Posterior cingulate gyrus (tissue), 11 donors: Measurements from ENCODE around the gene ARHGAP25.

Source experiments
- DNase-seq, 10 donors: peaks; one replicate each; pipeline versions ENCODE4 v3.0.0 to v3.0.0-alpha.2; 2020 to 2021; ENCODE audit warnings: mixed read lengths in 3 of 10
- intact Hi-C: fragments of 100-400 bp; cut with DNase I; formaldehyde crosslinking; loops from one replicate; pipeline ENCODE4 v1.15.1; 2023

Gene ARHGAP25

DNA sequence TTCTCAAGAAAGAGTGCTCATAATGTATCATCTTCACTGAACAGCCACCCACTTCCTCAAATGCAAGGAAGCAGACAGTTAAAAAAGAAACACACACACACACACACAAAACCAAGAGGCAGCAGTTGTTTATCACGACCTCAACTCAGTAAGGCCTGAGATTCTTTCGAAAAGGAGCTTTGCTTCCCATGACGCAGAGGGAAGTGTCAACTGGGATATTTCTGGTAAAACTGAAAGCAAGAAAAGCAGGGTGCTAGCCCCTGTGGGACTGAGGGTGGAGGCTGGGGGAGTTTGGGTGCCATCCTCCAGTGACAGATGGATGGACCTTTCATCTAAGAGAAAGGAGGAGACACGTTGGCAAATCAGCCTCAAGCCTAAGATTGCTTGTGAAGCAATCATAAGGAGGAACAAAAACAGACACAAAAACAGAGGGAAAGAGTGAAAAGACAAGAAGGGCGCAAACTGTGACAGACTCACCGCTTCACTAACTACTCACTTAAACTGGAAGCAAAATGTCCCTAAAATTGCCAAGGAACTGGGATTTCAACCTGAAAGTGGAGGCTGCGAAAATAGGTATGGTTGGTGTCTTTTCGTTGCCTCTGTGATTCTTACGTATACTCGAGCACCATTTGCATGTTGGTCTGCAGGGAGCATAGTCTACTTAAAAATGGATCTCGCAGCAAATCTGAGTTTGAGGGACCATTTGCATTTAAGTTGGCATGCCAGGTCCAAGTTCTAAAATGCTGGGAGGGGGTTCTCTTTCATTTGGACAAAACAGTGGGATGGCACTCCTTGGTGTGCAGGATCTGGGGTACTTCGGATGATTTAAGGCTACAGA is at the start of gene ARHGAP25:
Gene ARHGAP25 (plus strand): TSS at position 124 of the 838 bp plus-strand sequence. CDS start 389 bp downstream, at position 513.
- peak in 2 of 10 donors; percentile 8 to 10 for DNase-seq
- intact Hi-C loops: no loop called here

DNA sequence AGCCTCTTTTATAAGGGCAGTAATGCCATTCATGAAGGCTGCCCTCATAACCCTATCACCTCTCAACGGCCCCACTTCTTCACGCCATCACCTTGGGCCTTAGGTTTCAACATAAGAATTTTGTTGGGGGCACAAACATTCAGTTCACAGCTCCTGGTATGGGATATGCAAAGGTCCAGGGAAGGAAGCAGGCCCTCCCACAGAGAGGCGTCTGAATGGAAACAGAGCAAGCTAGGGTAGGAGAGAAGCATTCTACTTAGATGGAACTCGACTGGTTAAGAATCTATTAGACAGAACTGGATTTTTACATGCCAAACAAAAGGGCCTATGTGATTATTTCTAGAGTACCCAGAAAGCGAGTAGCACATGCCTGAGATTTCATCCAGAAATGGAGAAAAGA is 48.4 kb upstream of the ARHGAP25 start:
- intact Hi-C loops: no loop called here
- no peak for DNase-seq

DNA sequence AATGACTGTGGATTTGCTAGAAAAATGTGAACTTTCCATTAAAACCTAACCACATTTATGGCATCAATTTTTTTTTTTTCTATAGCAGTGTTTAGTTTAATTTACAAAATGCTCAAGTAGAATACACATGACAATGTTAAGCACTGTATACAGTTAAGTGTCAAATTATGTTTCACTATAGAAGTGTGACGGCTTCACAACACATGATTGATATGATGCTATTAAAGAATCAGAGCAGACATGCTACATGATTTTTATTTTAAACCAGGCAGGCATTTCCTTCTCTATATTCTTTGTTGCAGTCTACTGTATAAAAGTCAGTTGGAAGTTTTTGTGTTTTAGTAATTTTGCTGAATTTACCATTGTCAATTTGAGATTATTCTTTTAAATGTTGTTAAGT is 47.6 kb upstream of the ARHGAP25 start:
- intact Hi-C loops: no loop called here
- DNase-seq: no peak

DNA sequence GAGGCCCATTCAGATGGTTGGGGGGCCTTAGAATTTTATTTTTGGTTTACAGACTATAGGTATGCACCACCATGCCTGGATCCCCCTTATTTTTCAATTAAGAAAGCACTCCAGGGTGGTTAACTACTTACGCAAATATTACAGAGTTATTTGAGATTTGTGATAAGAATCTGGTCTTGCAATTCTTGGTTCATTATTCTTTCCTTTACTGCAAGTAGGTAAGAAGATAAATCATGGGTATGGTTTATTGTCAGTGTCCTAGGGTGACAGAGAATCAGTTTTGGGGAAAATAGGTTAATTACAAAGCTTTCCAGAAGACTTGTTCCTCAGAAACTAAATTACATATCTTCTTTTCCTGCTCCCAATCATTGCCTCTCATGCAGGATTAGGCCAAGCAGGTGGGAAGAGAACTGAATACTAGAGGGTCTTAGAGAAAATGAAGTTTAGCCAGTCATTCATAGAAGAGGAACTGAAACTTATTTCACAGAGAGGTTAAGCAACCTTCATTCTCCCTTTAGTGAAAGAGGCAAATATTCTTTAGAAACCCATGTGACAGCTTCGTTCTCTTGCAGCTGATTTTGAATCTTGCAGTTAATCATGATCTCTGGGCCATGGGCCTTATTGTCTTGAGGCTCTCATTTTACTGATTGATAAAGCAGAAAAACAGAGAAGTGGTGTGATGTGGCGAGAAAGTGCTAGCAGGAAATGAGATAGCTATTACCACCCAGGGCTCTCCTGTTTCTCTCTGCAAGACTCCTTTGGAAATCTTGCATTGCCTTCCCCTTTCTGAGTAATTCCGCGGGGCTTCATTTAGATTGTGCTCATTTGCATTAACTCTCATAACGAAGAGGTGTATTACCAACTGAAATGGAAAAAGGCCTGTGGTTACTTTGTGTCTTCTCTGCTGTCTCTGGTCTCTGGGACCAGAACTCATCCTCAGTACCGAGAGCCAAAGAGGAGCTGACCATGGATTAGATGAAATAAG is 44.8 kb upstream of the ARHGAP25 start:
- intact Hi-C loops: no loop called here

GRCh38 chr2:68690851-68691250 is 43.8 kb upstream of the ARHGAP25 start:
- intact Hi-C loops: no loop called here
- DNase-seq: no peak

More for the DNA sequence above, 44.8 kb upstream of the ARHGAP25 start:
- DNase-seq: no peak

- intact Hi-C loops: no loop called here
- no peak for DNase-seq
These were observed 42.1 kb upstream of the ARHGAP25 start for GRCh38 chr2:68692511-68692910.

GRCh38 chr2:68693951-68694350 is 40.7 kb upstream of the ARHGAP25 start:
- intact Hi-C loops: no loop called here
- DNase-seq: no peak

GRCh38 chr2:68695971-68696370 is 38.6 kb upstream of the ARHGAP25 start:
- no peak for DNase-seq
- intact Hi-C loops: no loop called here

- no peak for DNase-seq
- intact Hi-C loops: no loop called here
These were observed 38.1 kb upstream of the ARHGAP25 start for GRCh38 chr2:68696554-68696953.

DNA sequence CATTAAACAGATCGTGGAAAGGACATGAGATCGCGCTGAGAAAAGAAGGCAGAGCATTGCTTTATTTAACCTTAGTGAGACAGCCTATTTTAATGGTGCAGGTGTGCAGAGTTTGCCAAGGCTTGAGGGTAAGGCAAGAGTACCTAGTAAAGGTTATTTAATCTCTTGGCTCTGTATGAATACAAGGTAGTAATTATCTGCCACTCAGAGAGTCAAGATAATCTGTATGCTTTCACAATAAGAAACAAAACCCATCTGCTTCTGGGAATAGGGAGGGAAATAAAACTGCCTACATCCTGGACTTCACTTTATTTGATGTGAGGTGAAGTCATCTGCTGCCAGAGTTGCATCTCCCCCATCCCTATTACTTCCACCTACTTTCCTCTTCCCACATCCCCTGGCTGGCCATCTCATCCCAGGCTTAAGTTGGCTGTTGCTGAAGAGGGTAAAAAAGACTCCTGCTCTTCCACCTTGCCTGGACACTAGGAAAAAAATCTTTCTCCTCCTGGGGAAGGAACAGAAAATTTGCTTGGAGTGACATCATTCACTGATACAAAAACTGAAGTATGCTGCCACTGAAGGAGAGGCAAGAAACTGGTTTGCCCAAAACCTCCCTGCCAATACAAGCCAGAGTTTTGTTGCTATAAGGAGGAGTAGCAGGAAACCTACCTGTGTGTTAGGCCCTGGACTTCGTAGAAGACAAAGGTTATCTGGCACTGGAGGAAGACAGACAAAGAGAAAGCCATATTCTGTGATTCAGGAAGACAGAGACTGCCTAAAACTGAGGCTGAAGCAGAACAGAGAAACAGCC is 35.8 kb upstream of the ARHGAP25 start:
- intact Hi-C loops: no loop called here
- DNase-seq: no peak

GRCh38 chr2:68700560-68700959 is 34.1 kb upstream of the ARHGAP25 start:
- intact Hi-C loops: no loop called here
- DNase-seq: no peak

- DNase-seq: no peak
- intact Hi-C loops: loop anchor here (5.0 kb wide), 2 partner anchors 206 to 221 kb away; no protein-coding TSS in a partner anchor
These were observed 28.0 kb upstream of the ARHGAP25 start for GRCh38 chr2:68706637-68707036.

- no peak for DNase-seq
- intact Hi-C loops: loop anchor here (5.0 kb wide), 2 partner anchors 204 to 219 kb away; no protein-coding TSS in a partner anchor
These were observed 26.0 kb upstream of the ARHGAP25 start for GRCh38 chr2:68708629-68709028.

DNA sequence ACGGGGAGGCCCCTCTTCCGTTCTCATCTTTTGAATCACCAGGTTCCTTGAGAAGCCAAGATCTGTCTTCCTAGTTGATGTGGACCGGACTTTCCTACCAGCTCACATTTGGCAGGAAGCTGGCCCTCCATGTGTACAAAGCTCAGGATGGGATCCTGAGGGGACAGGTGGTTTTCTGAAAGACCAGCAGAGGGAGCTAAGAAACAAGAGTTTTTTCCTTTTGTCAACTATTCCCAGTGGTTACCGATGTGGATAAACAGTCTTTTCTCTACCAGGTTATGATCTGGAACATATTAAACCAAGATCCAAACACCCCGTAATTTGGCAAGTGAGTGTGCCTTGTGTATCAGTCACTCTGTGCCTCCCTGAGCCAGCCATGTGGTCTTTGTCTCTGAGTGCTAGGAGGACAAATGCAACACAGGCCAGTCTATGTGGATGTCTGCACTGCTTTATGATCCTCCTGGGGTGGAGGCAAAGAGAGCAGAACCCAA is 25.1 kb upstream of the ARHGAP25 start:
- intact Hi-C loops: loop anchor here (5.0 kb wide), 2 partner anchors 203 to 218 kb away; no protein-coding TSS in a partner anchor
- no peak for DNase-seq

DNA sequence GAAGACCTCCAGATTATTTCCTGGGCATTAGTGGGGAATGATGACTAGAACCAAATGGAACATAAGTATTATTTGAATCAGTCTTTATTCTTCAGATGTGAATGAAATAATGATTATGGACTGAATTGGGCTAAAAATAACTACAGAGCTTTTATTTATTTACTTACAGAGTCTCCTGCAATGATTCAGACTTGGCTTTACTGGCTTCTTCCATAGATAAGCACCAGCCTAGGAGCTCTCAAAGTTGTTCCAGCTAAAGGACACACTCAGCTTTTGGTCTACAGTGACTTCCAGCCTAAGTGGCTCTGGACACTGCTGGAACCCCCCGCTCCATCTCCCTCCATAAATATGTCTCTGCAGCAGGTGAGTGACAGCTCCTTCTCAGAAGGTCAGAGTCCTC is 24.3 kb upstream of the ARHGAP25 start:
- DNase-seq: no peak
- intact Hi-C loops: no loop called here

GRCh38 chr2:68710756-68711155 is 23.9 kb upstream of the ARHGAP25 start:
- intact Hi-C loops: no loop called here
- no peak for DNase-seq

- DNase-seq: peak in 1 of 10 donors; percentile 14
- intact Hi-C loops: loop anchor here (1.0 kb wide), 1 partner anchor 252 kb away; no protein-coding TSS in a partner anchor
These were observed 19.7 kb upstream of the ARHGAP25 start for GRCh38 chr2:68714866-68715265.

DNA sequence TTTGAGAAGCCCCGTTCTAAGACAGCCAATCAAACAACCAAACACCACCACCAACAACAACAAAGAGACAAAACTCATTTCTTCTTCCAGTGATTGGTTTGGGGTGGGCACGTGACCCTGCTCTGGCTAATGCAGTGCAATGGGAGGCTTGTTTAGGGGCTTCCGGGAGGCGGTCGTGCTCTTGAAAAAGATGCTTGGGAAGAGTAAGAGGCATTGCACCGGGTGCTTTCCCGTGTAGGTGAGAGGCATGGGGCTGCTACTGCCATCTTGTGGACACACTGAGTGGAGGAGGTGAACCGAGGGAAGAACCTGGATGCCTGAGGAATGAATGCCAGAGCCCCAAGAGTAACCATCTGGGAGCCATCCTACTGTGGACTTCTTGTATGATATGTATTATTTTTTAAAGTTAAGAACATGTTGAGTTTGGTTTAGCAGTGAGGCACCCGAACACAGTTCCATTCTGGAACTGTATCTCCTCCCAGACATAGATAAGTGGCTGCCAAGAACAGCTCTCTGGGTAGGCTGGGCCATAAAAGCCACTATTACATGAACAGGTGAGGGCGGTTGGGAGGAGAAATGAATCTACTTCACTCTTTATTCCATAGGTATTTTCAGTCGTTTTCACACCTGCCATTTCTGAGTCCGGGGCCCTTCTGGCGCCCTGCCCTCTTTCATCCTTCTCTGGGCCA is 19.1 kb upstream of the ARHGAP25 start:
- DNase-seq: peak in 3 of 10 donors; percentile 24 to 87 (median 28)
- intact Hi-C loops: loop anchor here (1.0 kb wide), 1 partner anchor 252 kb away; no protein-coding TSS in a partner anchor

- DNase-seq: no peak
- intact Hi-C loops: no loop called here
These were observed 17.9 kb upstream of the ARHGAP25 start for GRCh38 chr2:68716604-68717304.
